Measurements from ENCODE around the gene DUSP5. TPM values are rescaled to one million over a fixed set of nuclear protein-coding genes. Genes with fewer than 3 reads are reported as not detected.

DUSP5 gene
- total and polyA plus RNA-seq, 2 of the 8 experiments (the other 6 are each of a cell fraction or from before 2014, with no cell fraction given) = 13.6 to 30.3 TPM

- H2BK15ac ChIP-seq (ENCODE audit: low read length) = peak overlapping the region; percentile 24; the same call in 1 of the 2 replicates
- no peaks in the 10 kb centered on the region for H3K23me2 ChIP-seq (ENCODE audit: low read depth, low read length)
- no peak overlapping the region for H4K8ac ChIP-seq (ENCODE audit: extremely low read depth, insufficient read depth, low read length)
- H3K4me1 ChIP-seq (replicated peaks in 1 of 4; ENCODE audit: control insufficient read depth in 3 of 4, insufficient read depth in 4 of 4, low read length in 3 of 4) = peaks cover 9 to 15% (median 11%) of the 10 kb centered on the region in 4 experiments
- CTCF ChIA-PET (ENCODE audit: partially characterized antibody) = interaction anchor here (0.6 to 1.7 kb wide), 7 partner anchors 10 to 134 kb away, joined by 3 to 5 read pairs (median 3); partner anchors contain the start of gene DUSP5
- H3K18ac ChIP-seq (ENCODE audit: extremely low read depth, low read length) = peak overlapping the region; percentile 12; the same call in 1 of the 2 replicates
- WGBS, 2 experiments (ENCODE audit: extremely low coverage in 1 of 2, insufficient coverage in 1 of 2, insufficient read length in 1 of 2, insufficient replicate concordance in 2 of 2, low coverage in 1 of 2, low lambda C conversion rate in 2 of 2, missing lambda C conversion rate in 1 of 2) = 52% methylated on average over 6 of the region's 6 CpGs; no CpG with 5 or more reads in 1 of the 2 experiments
- no peak overlapping the region for H3K27ac ChIP-seq (ENCODE audit: low read depth, low read length)
- no peak overlapping the region for H3K4ac ChIP-seq (replicated peaks; ENCODE audit: insufficient read length, low read depth, low read length)
- H3K4me2 ChIP-seq (ENCODE audit: insufficient read depth in 1 of 2, low read depth in 2 of 2, low read length in 2 of 2) = peak overlapping the region; percentile 50 to 55
- H2BK120ac ChIP-seq (replicated peaks; ENCODE audit: low read depth, low read length) = peak overlapping the region; percentile 25
- H2BK12ac ChIP-seq (ENCODE audit: low read depth, low read length) = peak overlapping the region; percentile 97
- H2BK20ac ChIP-seq (ENCODE audit: low read length) = peak overlapping the region; percentile 77; the same call in 1 of the 2 replicates
- H2BK5ac ChIP-seq (ENCODE audit: low read depth, low read length) = peak overlapping the region; percentile 83; the same call in 1 of the 2 replicates
- no peak overlapping the region for H3K14ac ChIP-seq (ENCODE audit: insufficient read length)
- H3K9ac ChIP-seq (replicated peaks in 1 of 4; ENCODE audit: extremely low read depth in 1 of 4, low read depth in 3 of 4, low read length in 3 of 4) = peak overlapping the region in 1 of 4 experiments; percentile 44; a peak in 1 of 7 replicates
- H3K23ac ChIP-seq (ENCODE audit: insufficient read length) = no peak overlapping the region
- no peak for DNase-seq (ENCODE audit: low read depth in 1 of 2, low spot score in 2 of 2)
- no peaks in the 10 kb centered on the region for H3K79me1 ChIP-seq (ENCODE audit: low read depth, low read length)
- H4K91ac ChIP-seq (replicated peaks; ENCODE audit: insufficient read length, low read length) = peak overlapping the region; percentile 45
- no peaks in the 10 kb centered on the region for H3K36me3 ChIP-seq (ENCODE audit: control insufficient read depth in 2 of 4, insufficient read depth in 4 of 4, low read length in 3 of 4)
- H3K9me3 ChIP-seq (ENCODE audit: insufficient read depth in 2 of 2, low read depth in 1 of 2, low read length in 1 of 2) = no peaks in the 10 kb centered on the region
- H4K5ac ChIP-seq (ENCODE audit: insufficient read length, low read depth, low read length) = no peak overlapping the region
- FAIRE-seq = peak; percentile 7
- no peaks in the 10 kb centered on the region for H4K20me1 ChIP-seq (replicated peaks in 1 of 2; ENCODE audit: control insufficient read depth in 1 of 2, insufficient read depth in 2 of 2, low read length in 2 of 2)
- H2AK5ac ChIP-seq (ENCODE audit: low read depth, low read length) = peak overlapping the region; percentile 49
- peak overlapping the region in 1 of 4 experiments; percentile 18; a peak in 2 of 8 replicates for H3K4me3 ChIP-seq (ENCODE audit: extremely low read depth in 1 of 4, insufficient read depth in 2 of 4, low read depth in 3 of 4, low read length in 4 of 4)
- peak overlapping the region; percentile 13 for H3K56ac ChIP-seq (replicated peaks; ENCODE audit: insufficient read length, low read depth, low read length)
- no peak overlapping the region for H2AFZ ChIP-seq (ENCODE audit: low read length)
- POLR2A ChIA-PET (ENCODE audit: partially characterized antibody) = interaction anchor here (0.6 to 8.9 kb wide), 6 partner anchors 10 to 113 kb away, joined by 3 to 56 read pairs (median 4); partner anchors contain the start of gene DUSP5
- H3K79me2 ChIP-seq (ENCODE audit: control insufficient read depth in 1 of 2, insufficient read depth in 2 of 2, low read length in 2 of 2) = no peaks in the 10 kb centered on the region
- H3K27me3 ChIP-seq (replicated peaks in 1 of 4; ENCODE audit: control insufficient read depth in 3 of 4, extremely low read depth in 1 of 4, insufficient read depth in 3 of 4, low read length in 3 of 4) = no peaks in the 10 kb centered on the region
- TF ChIP-seq NRF1 (IDR thresholded peaks at IDR 0.05; ENCODE audit: low read depth, low read length) = no peak
- no peak for TF ChIP-seq CTCF (IDR thresholded peaks at IDR 0.05; ENCODE audit: control extremely low read depth in 1 of 3, insufficient read depth in 1 of 3, low read depth in 1 of 3, low read length in 3 of 3)
- peak; percentile 95 for TF ChIP-seq EGR1 (IDR thresholded peaks at IDR 0.05; ENCODE audit: borderline replicate concordance, low read depth, low read length)
- 0 out of 2 replicates have a peak, but pooled peaks have one; percentile 33 for TF ChIP-seq MAX (IDR thresholded peaks at IDR 0.05)
- 0 out of 4 replicates have a peak, but pooled peaks of 1 of the 2 experiments have one; percentile 18 for TF ChIP-seq HDAC2 (IDR thresholded peaks at IDR 0.05; ENCODE audit: borderline replicate concordance in 1 of 2, low read depth in 2 of 2, low read length in 2 of 2)
- TF ChIP-seq GABPA (IDR thresholded peaks at IDR 0.05; ENCODE audit: borderline replicate concordance, insufficient read depth, low read length) = no peak
- peak; percentile 90 for TF ChIP-seq TCF12 (IDR thresholded peaks at IDR 0.05; ENCODE audit: low read depth, low read length)
Measured at GRCh38 chr10:110487411-110488331, 10.0 kb upstream of the DUSP5 start.
